A549 treated with dexamethasone at 1 μM for 4 hours (cell line): ENCODE measurements around the gene FAM149A. TPM values are rescaled to one million over a fixed set of nuclear protein-coding genes. Genes with fewer than 3 reads are reported as not detected.

Experiments used
- total RNA-seq: library from RNA; stranded (reverse); fragments of 200-300 nt; extraction: Qiagen RNA extraction; gene quantifications from 5 replicates; pipeline ENCODE4 v1.2.3, GENCODE V29; 2022

The FAM149A gene
- 1.3 to 2.1 TPM (median 1.6 TPM) in 5 replicates for total RNA-seq

DNA sequence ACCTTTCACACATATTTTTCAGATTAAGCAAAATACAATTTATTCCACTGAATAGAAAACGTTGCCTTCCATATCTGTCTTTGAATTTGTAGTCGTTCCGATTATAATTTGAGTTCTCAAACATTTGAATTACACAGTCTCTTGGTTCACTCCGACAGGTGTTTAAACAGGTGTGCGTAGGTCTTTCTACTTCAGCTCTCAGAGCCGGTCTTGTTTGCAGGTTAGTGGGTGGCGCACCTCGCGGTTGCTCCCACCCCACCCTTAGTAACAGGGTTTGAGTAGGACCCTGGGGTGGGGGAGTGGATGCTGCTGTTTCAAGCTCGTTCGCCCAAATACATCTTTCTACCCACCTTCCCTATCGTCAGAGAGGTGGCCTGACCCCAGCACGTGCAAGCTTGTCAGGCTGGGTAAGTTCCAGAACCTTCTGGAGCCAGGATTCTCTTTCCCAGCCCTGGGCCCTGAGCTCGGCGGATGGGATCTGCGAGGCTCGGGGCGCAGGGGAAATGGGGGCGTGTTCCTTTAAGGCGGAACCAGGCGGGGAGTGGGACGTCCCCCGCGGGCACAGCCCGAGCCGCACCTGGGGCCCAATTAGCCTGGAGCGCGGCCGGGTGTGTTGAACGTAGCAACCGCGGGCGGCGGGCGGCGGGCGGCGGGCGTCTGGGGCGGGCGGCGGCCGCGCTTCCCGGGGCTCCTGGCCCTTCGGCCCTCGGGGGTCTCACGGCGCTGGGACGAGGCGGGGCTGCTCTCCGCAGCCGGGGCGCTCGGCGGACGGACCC, at the start of gene FAM149A:
FAM149A (plus strand) TSS at position 591 of the 776 bp plus-strand sequence.

DNA sequence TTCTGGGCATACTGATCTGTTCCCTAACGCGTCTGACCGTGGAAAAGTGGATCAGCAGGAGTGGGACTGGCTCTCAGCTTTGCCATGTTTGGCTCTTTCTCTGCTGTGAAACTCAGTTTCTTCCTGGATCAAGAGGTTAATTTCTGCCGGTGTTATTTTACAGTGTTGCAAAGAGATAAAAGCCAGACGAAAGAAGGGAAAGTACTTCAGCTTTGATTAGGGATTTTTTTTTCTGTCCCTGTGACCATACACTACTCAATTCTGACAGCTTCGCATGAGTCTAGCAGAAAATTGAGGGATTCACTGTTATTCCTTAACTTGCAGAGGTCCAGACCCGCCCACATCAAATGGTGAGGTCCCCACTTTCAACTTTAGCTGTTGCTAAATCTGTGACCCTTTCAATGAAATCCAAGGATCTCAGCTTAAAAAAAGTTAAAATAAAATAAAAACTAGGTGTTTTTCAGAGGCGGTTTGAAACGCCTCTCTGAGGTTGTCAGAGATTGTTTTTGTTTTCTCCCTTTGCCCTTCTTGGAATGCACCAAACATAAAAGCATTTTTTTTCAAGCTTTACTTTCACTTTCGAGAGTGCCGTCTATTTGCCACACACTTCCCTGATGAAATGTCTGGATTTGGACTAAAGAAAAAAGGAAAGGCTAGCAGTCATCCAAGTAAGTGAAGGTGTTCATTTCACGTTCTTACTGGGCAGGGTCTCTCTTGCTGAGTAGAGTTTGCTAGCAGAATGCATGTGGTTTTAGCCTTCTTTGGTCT, 35.7 kb upstream of the FAM149A start, which contains the start of gene TLR3:
TLR3 (plus strand) TSS at position 576 of the 768 bp plus-strand sequence. CDS start 7,464 bp downstream, outside the sequence.

DNA sequence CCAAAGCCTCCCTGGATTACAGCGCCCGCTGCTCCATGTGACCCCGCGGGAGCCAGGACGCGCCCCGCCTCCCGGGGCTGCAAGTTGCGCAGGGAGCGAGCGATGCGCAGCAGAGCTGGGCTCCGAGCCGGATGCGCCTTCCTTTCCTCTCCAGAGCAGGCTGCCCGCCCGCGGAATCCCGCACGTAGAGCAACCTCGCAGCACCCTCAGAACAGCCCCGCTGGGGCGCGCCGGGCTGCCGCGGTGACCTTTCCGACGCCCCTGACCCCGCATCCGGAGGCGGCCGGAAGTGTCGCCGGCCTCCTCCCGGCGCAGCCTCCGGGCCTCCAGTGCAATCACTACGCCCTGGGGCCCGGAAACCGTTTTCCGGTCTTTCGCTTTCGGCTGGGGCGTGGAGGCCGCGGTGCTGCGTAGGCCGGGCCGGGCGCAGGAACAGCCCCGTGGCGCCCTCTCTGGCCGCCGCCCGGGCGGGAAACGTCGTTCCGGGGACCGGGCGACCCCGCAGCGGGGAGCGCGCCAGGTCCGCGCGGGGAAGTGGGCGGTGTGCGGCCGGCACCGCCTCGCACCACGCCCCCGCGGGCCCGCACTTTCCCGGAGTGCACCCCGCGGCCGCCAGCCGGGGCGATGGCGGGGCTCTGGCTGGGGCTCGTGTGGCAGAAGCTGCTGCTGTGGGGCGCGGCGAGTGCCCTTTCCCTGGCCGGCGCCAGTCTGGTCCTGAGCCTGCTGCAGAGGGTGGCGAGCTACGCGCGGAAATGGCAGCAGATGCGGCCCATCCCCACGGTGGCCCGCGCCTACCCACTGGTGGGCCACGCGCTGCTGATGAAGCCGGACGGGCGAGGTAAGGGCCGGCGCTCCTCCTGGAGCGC, 86.9 kb downstream of the FAM149A start, which contains the start of gene CYP4V2:
CYP4V2 (plus strand) TSS at position 368 of the 866 bp plus-strand sequence; CDS start at position 625, 257 bp downstream.

Other genes with a start within 250 kb of the FAM149A start
- gene TLR3, start 35.5 kb upstream of the FAM149A start, total RNA-seq = 0.19 to 0.43 TPM (median 0.36 TPM) in 5 replicates
- 2.9 to 3.4 TPM (median 3.2 TPM) in 5 replicates for gene CYP4V2, start 86.9 kb downstream of the FAM149A start, total RNA-seq
- gene KLKB1, start 122.8 kb downstream of the FAM149A start, total RNA-seq = 0.05 TPM in 1 of 5 replicates, not detected in the others
- gene F11, start 161.5 kb downstream of the FAM149A start, total RNA-seq = not detected in 5 replicates